GM03348 (cell line): ENCODE results near the gene ZNF385B.
"Not testable (repeated sequence)": the region's sequence is repeated elsewhere in the genome, so short reads cannot be mapped to it uniquely, and the experiment has no call there.

Experiments
- DNase-seq: peaks from one replicate; pipeline ENCODE4 v3.0.0; 2012; ENCODE audit warnings: low spot score

ZNF385B gene

DNA sequence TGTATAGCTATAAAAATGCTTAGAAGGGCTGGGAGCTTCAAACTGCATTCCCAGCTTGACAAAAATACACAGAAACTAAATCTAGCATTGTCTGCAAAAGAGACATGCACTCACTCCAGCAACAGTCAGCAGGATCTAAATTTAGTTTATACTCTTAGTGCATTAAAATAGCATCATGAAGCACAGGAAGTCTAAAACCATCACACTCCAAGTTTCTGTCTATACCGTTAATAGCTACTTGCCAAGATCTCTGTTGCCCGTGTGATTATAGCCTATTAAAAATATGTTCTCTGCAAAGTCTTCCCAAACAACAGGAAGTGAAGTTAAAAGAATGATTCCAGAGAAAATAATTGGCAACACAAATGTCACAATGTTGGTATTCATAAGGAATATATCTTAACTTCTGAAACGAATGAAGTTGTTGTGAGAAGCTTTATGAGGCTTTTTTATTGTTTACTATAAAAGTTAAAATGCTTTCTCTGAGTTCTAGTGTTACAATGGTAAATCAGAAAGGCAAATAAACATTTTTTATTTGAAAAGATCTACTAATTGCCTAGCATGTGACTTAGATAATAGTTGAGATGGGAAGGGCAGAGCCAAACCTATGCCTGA is 184.2 kb downstream of the ZNF385B start:
- peak; percentile 7 for DNase-seq

DNA sequence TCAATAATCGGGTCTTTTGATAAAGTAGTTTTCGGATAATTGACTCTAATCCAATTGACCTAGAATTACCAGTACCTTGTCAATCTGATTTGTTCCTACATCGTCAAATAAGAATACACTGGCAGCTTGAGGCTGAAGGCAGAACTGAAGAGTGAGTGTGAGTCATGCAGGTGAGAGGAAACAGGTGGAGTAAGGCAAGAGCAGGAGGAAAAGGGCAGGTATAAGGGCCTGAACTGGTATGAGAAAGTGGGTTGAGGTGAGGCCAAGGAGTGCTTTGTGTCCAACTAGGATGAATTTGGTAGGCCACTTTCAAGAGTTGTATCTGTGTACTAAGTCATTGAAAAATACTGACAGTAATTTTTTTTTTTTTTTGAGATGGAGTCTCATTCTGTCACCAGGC is 186.0 kb downstream of the ZNF385B start:
- DNase-seq = no peak

DNA sequence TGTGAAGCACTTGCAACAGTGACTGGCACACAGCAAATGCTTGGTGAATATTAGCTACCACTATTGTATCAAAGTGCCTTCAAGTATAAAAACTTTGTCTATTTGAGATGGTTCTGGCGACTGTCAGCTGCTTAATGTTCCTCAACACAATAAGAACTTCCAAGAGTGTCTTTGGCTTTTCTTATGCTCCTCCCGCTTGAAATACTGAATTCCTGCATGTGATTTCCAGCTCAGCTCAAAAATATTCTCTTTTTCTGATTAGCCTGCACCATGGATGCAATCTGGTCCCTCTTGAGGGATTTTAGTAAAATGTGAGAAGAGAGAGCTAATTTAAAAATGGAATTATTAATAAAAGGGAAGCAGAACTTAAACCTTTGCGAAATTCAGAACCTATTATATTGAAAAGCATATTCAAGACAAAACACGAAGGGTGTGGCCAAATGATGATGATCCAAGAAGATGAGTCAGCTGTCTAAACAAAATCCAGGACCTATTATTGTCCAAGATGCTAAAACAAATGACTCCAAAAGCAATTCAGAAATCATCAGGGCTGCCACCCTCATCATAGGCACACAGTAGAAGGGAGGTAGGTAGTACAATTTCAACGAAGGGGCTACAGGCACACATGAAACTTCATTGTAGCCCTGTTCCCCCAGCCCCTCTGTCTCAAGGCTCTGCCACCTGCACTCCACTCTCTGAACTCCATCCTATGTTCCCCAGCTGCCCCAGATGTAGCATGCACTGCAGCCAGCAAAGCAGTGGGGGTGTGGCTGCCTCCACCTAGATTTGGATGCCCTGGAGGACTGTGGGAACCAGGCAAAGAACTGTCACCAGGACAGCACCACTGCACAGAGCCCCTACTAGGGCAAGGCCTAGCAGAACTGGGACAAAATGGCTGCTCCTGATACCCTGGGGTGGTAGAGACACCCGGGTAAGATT is 190.1 kb downstream of the ZNF385B start:
- peak; percentile 59 for DNase-seq

DNA sequence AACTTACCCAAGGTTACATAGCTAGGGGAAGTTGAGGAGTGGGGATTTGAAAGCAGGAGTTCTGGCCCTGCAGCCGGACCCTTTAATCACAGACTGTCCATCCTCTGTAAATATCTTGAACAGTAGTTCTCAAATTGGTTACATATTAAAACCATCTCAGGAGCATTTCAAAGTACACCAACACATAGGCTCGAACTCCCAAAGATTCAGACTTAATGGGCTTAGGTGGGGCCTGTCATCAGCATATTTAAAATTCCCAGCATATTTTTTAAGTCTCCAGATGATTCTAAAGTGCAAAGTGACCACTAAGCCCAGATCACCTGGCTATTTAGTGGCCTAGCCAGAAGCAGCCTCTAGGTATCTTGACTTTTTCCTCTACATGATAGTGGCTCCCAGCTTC is 192.2 kb downstream of the ZNF385B start:
- DNase-seq = no peak

GRCh38 chr2:179664972-179665812 is 196.2 kb downstream of the ZNF385B start:
- no peak for DNase-seq

GRCh38 chr2:179661986-179662385 is 199.4 kb downstream of the ZNF385B start:
- DNase-seq = no peak

GRCh38 chr2:179657068-179657595 is 204.3 kb downstream of the ZNF385B start:
- no peak for DNase-seq

DNA sequence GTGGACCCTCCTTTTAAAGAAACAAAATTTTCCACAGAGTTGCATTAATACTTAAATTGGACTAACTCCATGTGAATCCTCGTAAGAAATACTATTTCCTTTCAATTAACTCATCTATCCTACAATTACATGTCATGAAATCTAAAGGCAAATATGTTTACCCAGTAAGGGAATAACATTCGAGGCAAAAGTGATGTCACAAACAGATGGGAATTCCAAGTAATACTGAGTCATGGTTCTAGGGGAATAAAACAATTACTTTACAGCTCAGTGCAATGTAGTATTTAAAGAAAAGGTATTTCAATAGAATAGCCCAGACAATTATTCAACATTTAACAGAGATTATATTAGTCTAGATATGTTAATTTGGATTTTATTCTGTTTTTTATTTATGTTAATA is 205.8 kb downstream of the ZNF385B start:
- DNase-seq = peak; percentile 26

GRCh38 chr2:179654806-179655205 is 206.6 kb downstream of the ZNF385B start:
- no peak for DNase-seq

GRCh38 chr2:179652296-179652695 is 209.1 kb downstream of the ZNF385B start:
- DNase-seq = no peak

DNA sequence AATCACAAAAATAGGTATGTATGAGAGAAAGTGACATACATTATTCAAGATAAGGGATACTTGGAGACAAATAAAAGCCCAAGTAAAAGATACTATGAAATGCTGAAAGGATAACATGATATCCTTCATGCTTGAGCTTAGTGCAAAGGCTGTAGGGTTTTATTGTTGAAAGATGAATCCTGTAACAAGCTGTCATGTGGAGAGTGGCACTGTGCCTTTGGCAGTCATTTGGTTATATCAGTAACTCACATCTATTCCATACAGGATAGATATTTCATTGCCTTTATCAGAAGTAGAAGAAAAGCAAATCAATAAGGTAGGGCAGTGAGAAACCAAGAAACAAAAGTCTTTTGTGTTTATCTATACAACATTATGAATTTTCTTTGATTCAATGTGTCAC is 211.0 kb downstream of the ZNF385B start:
- no peak for DNase-seq

- DNase-seq = no peak
Observed at GRCh38 chr2:179646862-179647587, 214.4 kb downstream of the ZNF385B start.

GRCh38 chr2:179646173-179646769 is 215.1 kb downstream of the ZNF385B start:
- no peak for DNase-seq

- no peak for DNase-seq
Observed at GRCh38 chr2:179645047-179645446, 216.4 kb downstream of the ZNF385B start.

DNA sequence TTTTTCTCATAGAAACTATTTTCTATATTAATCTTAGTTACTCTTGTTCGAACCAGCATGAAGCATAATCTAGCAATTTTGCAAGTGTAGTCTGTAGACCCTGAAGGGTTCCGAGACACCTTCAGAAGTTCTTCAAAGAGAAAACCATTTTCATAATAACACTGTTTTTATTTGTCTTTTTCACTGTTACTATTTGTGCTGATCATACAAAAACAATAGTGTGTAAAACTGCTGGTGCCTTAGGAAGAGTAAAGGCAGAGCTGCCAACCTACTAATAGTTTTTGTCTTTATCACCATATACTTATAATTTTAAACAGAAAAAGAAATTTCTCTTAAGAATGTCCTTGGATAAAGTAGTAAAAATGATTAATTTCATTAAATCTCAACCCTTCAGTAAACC is 218.9 kb downstream of the ZNF385B start:
- no peak for DNase-seq

- no peak for DNase-seq
Observed at GRCh38 chr2:179636995-179637394, 224.4 kb downstream of the ZNF385B start.

GRCh38 chr2:179636100-179636980 is 225.1 kb downstream of the ZNF385B start:
- DNase-seq = no peak

DNA sequence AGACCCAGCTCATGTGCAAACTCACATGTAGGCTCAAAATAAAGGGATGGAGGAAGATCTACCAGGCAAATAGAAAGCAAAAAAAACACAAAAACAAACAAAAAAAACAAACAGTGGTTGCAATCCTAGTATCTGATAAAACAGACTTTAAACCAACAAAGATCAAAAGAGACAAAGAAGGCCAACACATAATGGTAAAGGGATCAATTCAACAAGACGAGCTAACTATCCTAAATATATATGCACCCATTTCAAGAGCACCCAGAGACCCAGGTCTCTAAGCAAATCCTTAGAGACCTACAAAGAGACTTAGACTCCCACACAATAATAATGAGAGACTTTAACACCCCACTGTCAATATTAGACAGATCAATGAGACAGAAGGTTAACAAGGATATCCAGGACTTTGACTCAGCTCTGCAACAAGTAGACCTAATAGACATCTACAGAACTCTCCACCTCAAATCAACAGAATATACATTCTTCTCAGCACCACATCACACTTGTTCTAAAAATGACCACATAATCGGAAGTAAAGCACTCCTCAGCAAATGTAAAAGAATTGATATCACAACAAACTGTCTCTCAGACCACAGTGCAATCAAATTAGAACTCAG is 229.5 kb downstream of the ZNF385B start:
- DNase-seq = not testable (repeated sequence)

DNA sequence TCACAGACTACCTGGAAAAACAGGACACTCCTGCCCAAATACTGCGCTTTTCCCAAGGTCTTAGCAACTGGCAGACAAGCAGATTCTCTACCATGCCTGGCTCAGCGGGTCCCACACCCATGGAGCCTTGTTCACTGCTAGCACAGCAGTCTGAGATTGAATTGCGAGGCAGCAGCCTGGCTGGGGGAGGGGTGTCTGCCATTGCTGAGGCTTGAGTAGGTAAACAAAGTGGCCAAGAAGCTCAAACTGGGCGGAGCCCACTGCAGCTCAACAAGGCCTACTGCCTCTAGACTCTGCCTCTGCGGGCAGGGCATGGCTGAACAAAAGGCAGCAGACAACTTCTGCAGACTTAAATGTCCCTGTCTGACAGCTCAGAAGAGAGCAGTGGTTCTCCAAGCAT is 231.6 kb downstream of the ZNF385B start:
- not testable (repeated sequence) for DNase-seq

- no peak for DNase-seq
Observed at GRCh38 chr2:179626261-179626660, 235.2 kb downstream of the ZNF385B start.
